Measurements from ENCODE around the gene DCUN1D4. TPM values are rescaled to one million over a fixed set of nuclear protein-coding genes. Genes with fewer than 3 reads are reported as not detected.

The DCUN1D4 gene
- total and polyA plus RNA-seq, 2 experiments from 2014 or later, result 18.0 to 28.2 TPM

- Histone ChIP-seq H3K27me3 (no peaks in the 10 kb centered on the region), H3K9me3 (ENCODE audit: low read depth) (no peaks in the 10 kb centered on the region), H3K4me1 (ENCODE audit: low read depth) (peaks cover 7% of the 10 kb centered on the region), H3K27ac (no peak overlapping the region), H3K4me3 (no peak overlapping the region), H3K36me3 (no peaks in the 10 kb centered on the region)
- DNase-seq (ENCODE audit: low read depth in 1 of 2, low spot score in 1 of 2), result no peak
- TF ChIP-seq CTCF (IDR thresholded peaks at IDR 0.05; ENCODE audit: low read depth, low read length), result no peak
Observed at GRCh38 chr4:51850294-51850693, 7.3 kb downstream of the DCUN1D4 start.

GRCh38 chr4:51851090-51851936 lies 8.4 kb downstream of the DCUN1D4 start:
- no peak overlapping the region for H3K4me3 ChIP-seq
- no peaks in the 10 kb centered on the region for H3K27me3 ChIP-seq
- H3K36me3 ChIP-seq, result no peaks in the 10 kb centered on the region
- H3K9me3 ChIP-seq (ENCODE audit: low read depth), result no peaks in the 10 kb centered on the region
- DNase-seq (ENCODE audit: low read depth in 1 of 2, low spot score in 1 of 2), result no peak
- no peak for TF ChIP-seq CTCF (IDR thresholded peaks at IDR 0.05; ENCODE audit: low read depth, low read length)
- H3K4me1 ChIP-seq (ENCODE audit: low read depth), result peaks cover 4% of the 10 kb centered on the region
- H3K27ac ChIP-seq, result no peak overlapping the region

GRCh38 chr4:51851937-51852290 lies 9.0 kb downstream of the DCUN1D4 start:
- no peak for TF ChIP-seq CTCF (IDR thresholded peaks at IDR 0.05; ENCODE audit: low read depth, low read length)
- H3K4me3 ChIP-seq, result no peak overlapping the region
- peaks cover 4% of the 10 kb centered on the region for H3K4me1 ChIP-seq (ENCODE audit: low read depth)
- H3K36me3 ChIP-seq, result no peaks in the 10 kb centered on the region
- DNase-seq (ENCODE audit: low read depth in 1 of 2, low spot score in 1 of 2), result no peak
- no peak overlapping the region for H3K27ac ChIP-seq
- H3K9me3 ChIP-seq (ENCODE audit: low read depth), result no peaks in the 10 kb centered on the region
- no peaks in the 10 kb centered on the region for H3K27me3 ChIP-seq

GRCh38 chr4:51853027-51853682 lies 10.2 kb downstream of the DCUN1D4 start:
- peak in 1 of 2 donors; percentile 13 for DNase-seq (ENCODE audit: low read depth in 1 of 2, low spot score in 1 of 2)
- TF ChIP-seq CTCF (IDR thresholded peaks at IDR 0.05; ENCODE audit: low read depth, low read length), result no peak
- Histone ChIP-seq H3K27ac (peak overlapping the region; percentile 73), H3K36me3 (no peaks in the 10 kb centered on the region), H3K9me3 (ENCODE audit: low read depth) (no peaks in the 10 kb centered on the region), H3K4me1 (ENCODE audit: low read depth) (peaks cover 4% of the 10 kb centered on the region), H3K27me3 (no peaks in the 10 kb centered on the region), H3K4me3 (no peak overlapping the region)

- Histone ChIP-seq H3K27me3 (no peaks in the 10 kb centered on the region), H3K4me1 (ENCODE audit: low read depth) (peaks cover 4% of the 10 kb centered on the region), H3K9me3 (ENCODE audit: low read depth) (no peaks in the 10 kb centered on the region), H3K27ac (no peak overlapping the region), H3K4me3 (no peak overlapping the region), H3K36me3 (no peaks in the 10 kb centered on the region)
- no peak for TF ChIP-seq CTCF (IDR thresholded peaks at IDR 0.05; ENCODE audit: low read depth, low read length)
- no peak for DNase-seq (ENCODE audit: low read depth in 1 of 2, low spot score in 1 of 2)
Observed at GRCh38 chr4:51855270-51855669, 12.3 kb downstream of the DCUN1D4 start.
